SK-N-SH (cell line): ENCODE results near the gene HOMER3. TPM values are rescaled to one million over a fixed set of nuclear protein-coding genes. Genes with fewer than 3 reads are reported as not detected.

ENCODE experiments used
- CTCF ChIA-PET: fragments of 300-600, 350-600 bp; formaldehyde crosslinking; extraction: SDS; loops from one replicate; lab custom pipeline; 2021; lab: Yijun Ruan, JAX
- POLR2A ChIA-PET: fragments of 350-600 bp; sonication (Branson Sonifier 250); formaldehyde crosslinking; extraction: SDS; loops from one replicate; lab custom pipeline; 2020; ENCODE audit warnings: antibody characterized with exemption, inconsistent platforms; lab: Yijun Ruan, JAX
- DNase-seq: peaks from one replicate; pipeline ENCODE4 v3.0.0; 2012
- H2AFZ ChIP-seq: fragments of 200-600 bp; sonication (generic); 2 replicates; pipeline ENCODE4 v1.8.1; 2016; ENCODE audit warnings: antibody characterized with exemption, mild to moderate bottlenecking, low read depth
- H3F3A ChIP-seq: fragments of 200-600 bp; sonication (generic); replicated peaks from 2 replicates; pipeline ENCODE3; 2016; ENCODE audit warnings: antibody characterized with exemption, mild to moderate bottlenecking; ENCODE audit not compliant: insufficient read depth
- H3K27ac ChIP-seq, 2 experiments: fragments of 200-500 bp in 1 of 2; fragments of 200-600 bp in 1 of 2; sonication (Bioruptor generic) in 1 of 2; sonication (generic), shearing (Covaris generic) in 1 of 2; 2 replicates each; pipeline versions ENCODE4 v1.5.1 to v1.6.1; 2014 to 2016; ENCODE audit warnings: low read depth in 2 of 2, inconsistent platforms in 1 of 2, low read length in 1 of 2, mild to moderate bottlenecking in 1 of 2, mixed read lengths in 1 of 2
- H3K27me3 ChIP-seq: fragments of 200-600 bp; sonication (generic), shearing (Covaris generic); 2 replicates; pipeline ENCODE4 v1.6.1; 2016; ENCODE audit warnings: mixed run types; ENCODE audit not compliant: insufficient read depth
- H3K36me3 ChIP-seq, 2 experiments: fragments of 200-500 bp in 1 of 2; fragments of 200-600 bp in 1 of 2; sonication (Bioruptor generic) in 1 of 2; sonication (generic) in 1 of 2; replicated peaks in 1 of 2; 2 replicates each; pipeline versions ENCODE3 to v1.5.1; 2014 to 2016; ENCODE audit warnings: low read length in 1 of 2, mild to moderate bottlenecking in 1 of 2; ENCODE audit not compliant: insufficient read depth in 2 of 2, control insufficient read depth in 1 of 2
- H3K4me1 ChIP-seq, 2 experiments: fragments of 200-500 bp in 1 of 2; fragments of 200-600 bp in 1 of 2; sonication (Bioruptor generic) in 1 of 2; sonication (generic), shearing (Covaris generic) in 1 of 2; 2 replicates each; pipeline versions ENCODE4 v1.5.1 to v1.6.1; 2014 to 2016; ENCODE audit warnings: low read depth in 1 of 2, low read length in 1 of 2, mixed run types in 1 of 2; ENCODE audit not compliant: insufficient read depth in 2 of 2, control insufficient read depth in 1 of 2
- H3K4me2 ChIP-seq: fragments of 200-600 bp; sonication (generic), shearing (Covaris generic); 2 replicates; pipeline ENCODE4 v1.6.1; 2017; ENCODE audit warnings: mixed run types
- H3K4me3 ChIP-seq, 2 experiments: fragments of 200-500 bp in 1 of 2; fragments of 200-600 bp in 1 of 2; sonication (Bioruptor generic) in 1 of 2; sonication (generic), shearing (Covaris generic) in 1 of 2; 2 replicates each; pipeline versions ENCODE4 v1.5.1 to v1.8.1; 2014 to 2016; ENCODE audit warnings: low read depth in 2 of 2, inconsistent platforms in 1 of 2, low read length in 1 of 2, mild to moderate bottlenecking in 1 of 2, mixed read lengths in 1 of 2, moderate library complexity in 1 of 2
- H3K79me2 ChIP-seq: fragments of 200-600 bp; sonication (generic); 2 replicates; pipeline ENCODE4 v1.8.1; 2017; ENCODE audit warnings: mild to moderate bottlenecking; ENCODE audit not compliant: insufficient read depth
- H3K9ac ChIP-seq: fragments of 200-600 bp; sonication (generic); 2 replicates; pipeline ENCODE4 v1.6.1; 2017; ENCODE audit warnings: mixed run types
- H3K9me2 ChIP-seq: fragments of 200-600 bp; sonication (generic); 2 replicates; pipeline ENCODE4 v1.6.1; 2017; ENCODE audit warnings: mixed run types
- H3K9me3 ChIP-seq: fragments of 200-600 bp; sonication (generic); 2 replicates; pipeline ENCODE4 v1.6.1; 2017; ENCODE audit warnings: mixed run types, mild to moderate bottlenecking, moderate library complexity
- H4K20me1 ChIP-seq: fragments of 200-600 bp; sonication (generic); 2 replicates; pipeline ENCODE4 v1.6.1; 2017; ENCODE audit warnings: mild to moderate bottlenecking, mixed run types; ENCODE audit not compliant: insufficient read depth
- CHD2 ChIP-seq: fragments of 150-350 bp; IDR thresholded peaks from 2 replicates; pipeline ENCODE4 v1.6.1; 2018; ENCODE audit warnings: low read length; ENCODE audit not compliant: partially characterized antibody
- FOSL2 ChIP-seq: IDR thresholded peaks from 2 replicates; pipeline ENCODE4 v1.4.0; 2012; ENCODE audit warnings: low read depth, mild to moderate bottlenecking, moderate library complexity, borderline replicate concordance
- FOXJ3 ChIP-seq: sonication (generic); formaldehyde crosslinking; IDR thresholded peaks from 2 replicates; pipeline ENCODE4 v1.5.1; 2020; ENCODE audit warnings: mild to moderate bottlenecking, missing genetic modification reagents
- GABPA ChIP-seq: IDR thresholded peaks from 2 replicates; pipeline ENCODE4 v1.4.0; 2012; ENCODE audit warnings: low read depth, mild to moderate bottlenecking
- GATA2 ChIP-seq: sonication (generic); formaldehyde crosslinking; IDR thresholded peaks from 2 replicates; pipeline ENCODE4 v1.5.0; 2020; ENCODE audit warnings: mild to moderate bottlenecking, missing genetic modification reagents
- IRF3 ChIP-seq: fragments of 150-350 bp; IDR thresholded peaks from 2 replicates; pipeline ENCODE4 v1.6.1; 2016; ENCODE audit warnings: mild to moderate bottlenecking, low read depth, low read length
- JUND ChIP-seq: IDR thresholded peaks from 2 replicates; pipeline ENCODE4 v1.4.0; 2012
- MAX ChIP-seq: IDR thresholded peaks from 2 replicates; pipeline ENCODE4 v1.4.0; 2012; ENCODE audit warnings: low read depth
- MEF2A ChIP-seq: IDR thresholded peaks from 2 replicates; pipeline ENCODE4 v1.4.0; 2012; ENCODE audit warnings: low read depth, borderline replicate concordance
- NFIC ChIP-seq: IDR thresholded peaks from 2 replicates; pipeline ENCODE4 v1.4.0; 2012; ENCODE audit warnings: borderline replicate concordance
- POLR2AphosphoS5 ChIP-seq: IDR thresholded peaks from 2 replicates; pipeline ENCODE4 v1.6.1; 2012; ENCODE audit warnings: low read depth, low read length
- RAD21 ChIP-seq: IDR thresholded peaks from 2 replicates; pipeline ENCODE4 v1.6.1; 2012; ENCODE audit warnings: mild to moderate bottlenecking, low read length
- RCOR1 ChIP-seq: fragments of 150-350 bp; IDR thresholded peaks from 2 replicates; pipeline ENCODE4 v1.6.1; 2017; ENCODE audit warnings: antibody characterized with exemption, low read length
- RXRA ChIP-seq: IDR thresholded peaks from 2 replicates; pipeline ENCODE4 v1.4.0; 2012; ENCODE audit warnings: low read depth, mild to moderate bottlenecking, borderline replicate concordance
- SIN3A ChIP-seq: IDR thresholded peaks from 2 replicates; pipeline ENCODE4 v1.6.1; 2012; ENCODE audit warnings: low read depth, mild to moderate bottlenecking, low read length, moderate library complexity, borderline replicate concordance
- TAF1 ChIP-seq: IDR thresholded peaks from 2 replicates; pipeline ENCODE4 v1.6.1; 2012; ENCODE audit warnings: low read depth, mild to moderate bottlenecking, low read length, moderate library complexity, borderline replicate concordance
- TCF12 ChIP-seq: IDR thresholded peaks from 2 replicates; pipeline ENCODE4 v1.4.0; 2012
- USF2 ChIP-seq: fragments of 150-350 bp; IDR thresholded peaks from 2 replicates; pipeline ENCODE4 v1.6.1; 2017; ENCODE audit warnings: antibody characterized with exemption, low read length, low read depth, borderline replicate concordance
- YY1 ChIP-seq: IDR thresholded peaks from 2 replicates; pipeline ENCODE4 v1.4.0; 2012; ENCODE audit warnings: low read depth, mild to moderate bottlenecking
- WGBS: methylation state at CpG from one replicate; pipeline ENCODE4 v1.1.6; 2017; ENCODE audit warnings: low lambda C conversion rate; 5-methylcytosine and 5-hydroxymethylcytosine counted together
- polyA plus RNA-seq, 3 experiments: library from polyadenylated mRNA; depleted of rRNA; stranded (reverse); fragments of >200 nt; gene quantifications; 2 replicates each; pipeline ENCODE4 v1.2.3, GENCODE V29; 2012
- TF ChIP-seq, protein P1 (sequence below): fragments of 200-600 bp; sonication (generic); IDR thresholded peaks from 2 replicates; pipeline ENCODE4 v1.6.1; 2017; ENCODE audit warnings: antibody characterized with exemption, mild to moderate bottlenecking, moderate library complexity
- TF ChIP-seq, protein P2 (sequence below): IDR thresholded peaks from 2 replicates; pipeline ENCODE4 v1.6.1; 2012; ENCODE audit warnings: mild to moderate bottlenecking, low read depth, low read length, moderate library complexity

Gene HOMER3
- polyA plus RNA-seq, 1 of the 3 experiments (the other 2 are of a cell fraction), result 83.0 TPM

DNA sequence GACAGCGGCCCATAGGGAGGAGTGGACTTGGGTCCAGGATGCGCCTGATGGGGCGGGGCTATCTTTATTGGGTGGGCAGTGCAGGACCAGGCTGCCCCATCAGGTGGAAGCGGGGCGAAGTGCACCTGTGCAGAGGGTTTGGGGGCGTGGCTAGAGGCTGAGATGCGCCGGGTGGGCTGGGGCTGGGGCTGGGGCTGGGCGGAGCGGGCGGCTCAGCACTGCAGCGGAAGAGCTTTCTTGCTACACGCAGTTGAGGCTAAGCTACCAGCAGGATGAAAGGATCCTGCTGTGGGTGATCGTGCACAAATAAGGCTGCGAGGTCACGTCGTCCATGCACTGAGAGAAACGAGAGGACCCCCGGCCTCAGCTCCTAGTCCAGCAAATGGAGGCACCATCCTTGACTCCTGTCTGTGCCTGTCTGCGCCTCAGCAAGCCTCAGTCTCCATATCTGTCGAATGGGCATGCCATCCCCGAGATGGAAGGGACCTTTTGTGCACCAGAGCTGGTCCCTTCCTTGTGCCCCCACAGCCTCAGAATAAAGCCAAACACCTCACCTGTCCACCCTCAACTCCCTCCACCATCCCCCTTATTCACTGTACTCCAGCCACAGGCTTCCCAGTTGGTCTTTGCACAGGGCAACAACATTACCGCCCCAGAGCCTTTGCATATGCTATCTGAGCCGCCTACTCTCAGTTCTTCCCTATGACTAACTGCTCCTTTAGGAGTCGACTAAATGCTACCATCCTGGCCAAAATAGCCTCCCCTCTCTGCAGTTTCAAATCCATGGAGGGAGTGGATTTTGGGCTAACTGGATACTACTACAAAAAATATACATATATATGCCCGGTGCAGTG is 21.0 kb upstream of the HOMER3 start:
- ChIA-PET CTCF (no interaction called here), POLR2A (no interaction called here)
- Histone ChIP-seq H4K20me1 (no peaks in the 10 kb centered on the region), H3K79me2 (no peaks in the 10 kb centered on the region), H2AFZ (no peak overlapping the region), H3K4me3 (no peak overlapping the region), H3K9me3 (no peaks in the 10 kb centered on the region), H3K27me3 (no peaks in the 10 kb centered on the region), H3K9ac (no peak overlapping the region), H3K36me3 (no peaks in the 10 kb centered on the region), H3K27ac (no peak overlapping the region), H3K4me2 (no peak overlapping the region), H3K4me1 (no peaks in the 10 kb centered on the region), H3K9me2 (no peaks in the 10 kb centered on the region), H3F3A (peaks cover 5% of the 10 kb centered on the region)
- WGBS, result 37% methylated on average over 16 of the region's 26 CpGs
- peak; percentile 50 for DNase-seq
- TF ChIP-seq, protein P1, sequence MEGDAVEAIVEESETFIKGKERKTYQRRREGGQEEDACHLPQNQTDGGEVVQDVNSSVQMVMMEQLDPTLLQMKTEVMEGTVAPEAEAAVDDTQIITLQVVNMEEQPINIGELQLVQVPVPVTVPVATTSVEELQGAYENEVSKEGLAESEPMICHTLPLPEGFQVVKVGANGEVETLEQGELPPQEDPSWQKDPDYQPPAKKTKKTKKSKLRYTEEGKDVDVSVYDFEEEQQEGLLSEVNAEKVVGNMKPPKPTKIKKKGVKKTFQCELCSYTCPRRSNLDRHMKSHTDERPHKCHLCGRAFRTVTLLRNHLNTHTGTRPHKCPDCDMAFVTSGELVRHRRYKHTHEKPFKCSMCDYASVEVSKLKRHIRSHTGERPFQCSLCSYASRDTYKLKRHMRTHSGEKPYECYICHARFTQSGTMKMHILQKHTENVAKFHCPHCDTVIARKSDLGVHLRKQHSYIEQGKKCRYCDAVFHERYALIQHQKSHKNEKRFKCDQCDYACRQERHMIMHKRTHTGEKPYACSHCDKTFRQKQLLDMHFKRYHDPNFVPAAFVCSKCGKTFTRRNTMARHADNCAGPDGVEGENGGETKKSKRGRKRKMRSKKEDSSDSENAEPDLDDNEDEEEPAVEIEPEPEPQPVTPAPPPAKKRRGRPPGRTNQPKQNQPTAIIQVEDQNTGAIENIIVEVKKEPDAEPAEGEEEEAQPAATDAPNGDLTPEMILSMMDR, result no peak
- no peak for TF ChIP-seq GABPA
- TF ChIP-seq RAD21, result no peak
- TF ChIP-seq SIN3A, result no peak
- TF ChIP-seq POLR2AphosphoS5, result no peak
- no peak for TF ChIP-seq TAF1
- no peak for TF ChIP-seq FOSL2
- no peak for TF ChIP-seq RXRA
- no peak for TF ChIP-seq RCOR1
- TF ChIP-seq CHD2, result no peak

DNA sequence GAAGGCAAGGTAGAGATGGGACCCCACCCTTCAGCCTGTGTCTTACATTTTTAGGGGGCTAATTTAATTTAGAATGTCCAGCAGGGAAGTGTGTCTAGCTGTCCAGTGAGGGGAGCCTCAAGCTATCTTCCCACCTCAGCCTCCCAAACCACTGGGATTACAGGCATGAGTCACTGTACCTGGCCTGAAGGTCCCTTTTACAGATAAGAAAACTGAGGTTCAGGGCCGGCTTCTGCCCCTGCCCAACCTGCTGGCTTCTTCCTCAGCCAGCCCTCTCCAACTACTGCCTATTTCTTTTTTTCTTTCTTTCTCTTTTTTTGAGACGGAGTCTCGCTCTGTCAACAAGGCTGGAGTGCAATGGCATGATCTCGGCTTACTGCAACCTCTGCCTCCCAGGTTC is 19.4 kb upstream of the HOMER3 start:
- Histone ChIP-seq H3K79me2 (no peaks in the 10 kb centered on the region), H3K4me3 (no peak overlapping the region), H3K4me2 (no peak overlapping the region), H3K36me3 (no peaks in the 10 kb centered on the region), H3K9ac (no peak overlapping the region), H2AFZ (no peak overlapping the region), H3K27me3 (no peaks in the 10 kb centered on the region), H3K9me2 (no peaks in the 10 kb centered on the region), H3K27ac (no peak overlapping the region), H3K4me1 (no peaks in the 10 kb centered on the region), H3K9me3 (no peaks in the 10 kb centered on the region), H4K20me1 (no peaks in the 10 kb centered on the region), H3F3A (peaks cover 5% of the 10 kb centered on the region)
- WGBS, result 82% methylated on average over 4 of the region's 4 CpGs
- POLR2A ChIA-PET, result no interaction called here
- CTCF ChIA-PET, result interaction anchor here (1.0 kb wide), 1 partner anchor 26 kb away, joined by 4 read pairs; no protein-coding TSS in a partner anchor
- no peak for DNase-seq
- TF ChIP-seq YY1 (no peak), FOSL2 (no peak), GABPA (no peak), USF2 (no peak), POLR2AphosphoS5 (no peak), MAX (no peak), GATA2 (CRISPR knock-in tag) (no peak), TCF12 (no peak), JUND (no peak), IRF3 (no peak), FOXJ3 (CRISPR knock-in tag) (no peak), NFIC (no peak), MEF2A (no peak)
- TF ChIP-seq, protein P2, sequence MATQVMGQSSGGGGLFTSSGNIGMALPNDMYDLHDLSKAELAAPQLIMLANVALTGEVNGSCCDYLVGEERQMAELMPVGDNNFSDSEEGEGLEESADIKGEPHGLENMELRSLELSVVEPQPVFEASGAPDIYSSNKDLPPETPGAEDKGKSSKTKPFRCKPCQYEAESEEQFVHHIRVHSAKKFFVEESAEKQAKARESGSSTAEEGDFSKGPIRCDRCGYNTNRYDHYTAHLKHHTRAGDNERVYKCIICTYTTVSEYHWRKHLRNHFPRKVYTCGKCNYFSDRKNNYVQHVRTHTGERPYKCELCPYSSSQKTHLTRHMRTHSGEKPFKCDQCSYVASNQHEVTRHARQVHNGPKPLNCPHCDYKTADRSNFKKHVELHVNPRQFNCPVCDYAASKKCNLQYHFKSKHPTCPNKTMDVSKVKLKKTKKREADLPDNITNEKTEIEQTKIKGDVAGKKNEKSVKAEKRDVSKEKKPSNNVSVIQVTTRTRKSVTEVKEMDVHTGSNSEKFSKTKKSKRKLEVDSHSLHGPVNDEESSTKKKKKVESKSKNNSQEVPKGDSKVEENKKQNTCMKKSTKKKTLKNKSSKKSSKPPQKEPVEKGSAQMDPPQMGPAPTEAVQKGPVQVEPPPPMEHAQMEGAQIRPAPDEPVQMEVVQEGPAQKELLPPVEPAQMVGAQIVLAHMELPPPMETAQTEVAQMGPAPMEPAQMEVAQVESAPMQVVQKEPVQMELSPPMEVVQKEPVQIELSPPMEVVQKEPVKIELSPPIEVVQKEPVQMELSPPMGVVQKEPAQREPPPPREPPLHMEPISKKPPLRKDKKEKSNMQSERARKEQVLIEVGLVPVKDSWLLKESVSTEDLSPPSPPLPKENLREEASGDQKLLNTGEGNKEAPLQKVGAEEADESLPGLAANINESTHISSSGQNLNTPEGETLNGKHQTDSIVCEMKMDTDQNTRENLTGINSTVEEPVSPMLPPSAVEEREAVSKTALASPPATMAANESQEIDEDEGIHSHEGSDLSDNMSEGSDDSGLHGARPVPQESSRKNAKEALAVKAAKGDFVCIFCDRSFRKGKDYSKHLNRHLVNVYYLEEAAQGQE, result no peak
